Rectal smooth muscle tissue (tissue), 1 donor: Measurements from ENCODE around the gene CEP192.

ENCODE experiments used
- H3K27ac ChIP-seq: one replicate; pipeline ENCODE4 v1.7.0; 2013; ENCODE audit warnings: low read depth, low read length, inconsistent platforms
- H3K27me3 ChIP-seq: one replicate; pipeline ENCODE4 v1.7.0; 2013; ENCODE audit warnings: low read length; ENCODE audit not compliant: control insufficient read depth, insufficient read depth
- H3K36me3 ChIP-seq: one replicate; pipeline ENCODE4 v1.7.0; 2013; ENCODE audit warnings: low read length; ENCODE audit not compliant: control insufficient read depth, insufficient read depth
- H3K4me1 ChIP-seq: one replicate; pipeline ENCODE4 v1.7.0; 2013; ENCODE audit warnings: low read length; ENCODE audit not compliant: control insufficient read depth, insufficient read depth
- H3K4me3 ChIP-seq: one replicate; pipeline ENCODE4 v1.7.0; 2013; ENCODE audit warnings: low read length
- H3K9ac ChIP-seq: one replicate; pipeline ENCODE4 v1.7.0; 2013; ENCODE audit warnings: low read length

Gene CEP192

GRCh38 chr18:13145636-13146190 is 154.6 kb downstream of the CEP192 start:
- no peak overlapping the region for H3K27ac ChIP-seq
- no peaks in the 10 kb centered on the region for H3K36me3 ChIP-seq
- no peak overlapping the region for H3K9ac ChIP-seq
- no peaks in the 10 kb centered on the region for H3K27me3 ChIP-seq
- no peaks in the 10 kb centered on the region for H3K4me1 ChIP-seq
- H3K4me3 ChIP-seq = no peak overlapping the region

DNA sequence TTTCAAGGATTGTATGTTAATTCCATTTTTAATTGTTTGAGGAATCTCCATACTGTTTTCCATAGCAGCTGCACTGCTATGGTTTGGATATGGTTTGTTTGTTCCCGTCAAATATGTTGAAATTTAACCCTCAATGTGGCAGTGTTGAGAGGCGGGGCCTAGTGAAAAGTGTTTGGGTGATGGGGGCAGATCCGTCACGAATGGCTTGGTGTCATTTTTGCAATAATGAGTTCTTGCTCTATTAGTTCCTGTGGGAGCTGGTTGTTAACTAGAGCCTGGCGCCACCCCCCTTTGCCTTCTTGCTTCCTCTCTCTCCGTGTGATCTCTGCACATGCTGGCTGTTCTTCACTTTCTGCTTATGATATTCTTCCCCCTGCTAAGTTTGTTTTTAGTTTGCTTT is 156.0 kb downstream of the CEP192 start:
- no peaks in the 10 kb centered on the region for H3K4me1 ChIP-seq
- no peak overlapping the region for H3K27ac ChIP-seq
- no peaks in the 10 kb centered on the region for H3K27me3 ChIP-seq
- H3K4me3 ChIP-seq = no peak overlapping the region
- no peak overlapping the region for H3K9ac ChIP-seq
- no peaks in the 10 kb centered on the region for H3K36me3 ChIP-seq

DNA sequence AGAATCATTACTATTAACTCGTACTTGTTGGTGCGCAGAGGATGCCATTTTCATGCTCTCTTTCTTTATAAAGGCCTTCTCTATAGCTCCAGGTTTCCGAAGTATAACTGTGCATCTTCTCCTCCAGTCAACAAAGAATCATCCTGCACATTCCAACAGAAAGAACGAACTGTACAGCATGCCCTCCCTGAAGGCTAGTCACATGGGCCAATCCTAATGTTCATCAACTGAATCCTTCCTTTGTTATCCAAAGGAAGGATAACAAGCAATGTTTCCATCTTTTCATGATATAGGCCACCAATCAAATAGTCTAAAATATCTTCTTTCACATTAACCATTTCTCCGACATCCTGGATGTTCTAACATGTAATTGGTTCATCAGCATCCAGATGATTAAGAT is 160.5 kb downstream of the CEP192 start:
- no peak overlapping the region for H3K9ac ChIP-seq
- H3K27me3 ChIP-seq = no peaks in the 10 kb centered on the region

GRCh38 chr18:13158428-13158827 is 167.3 kb downstream of the CEP192 start:
- H3K36me3 ChIP-seq = no peaks in the 10 kb centered on the region
- no peak overlapping the region for H3K4me3 ChIP-seq
- no peak overlapping the region for H3K27ac ChIP-seq
- no peak overlapping the region for H3K9ac ChIP-seq
- no peaks in the 10 kb centered on the region for H3K27me3 ChIP-seq
- H3K4me1 ChIP-seq = no peaks in the 10 kb centered on the region

More for the DNA sequence above, 160.5 kb downstream of the CEP192 start:
- Histone ChIP-seq H3K27ac (no peak overlapping the region), H3K4me3 (no peak overlapping the region), H3K4me1 (no peaks in the 10 kb centered on the region), H3K36me3 (no peaks in the 10 kb centered on the region)

DNA sequence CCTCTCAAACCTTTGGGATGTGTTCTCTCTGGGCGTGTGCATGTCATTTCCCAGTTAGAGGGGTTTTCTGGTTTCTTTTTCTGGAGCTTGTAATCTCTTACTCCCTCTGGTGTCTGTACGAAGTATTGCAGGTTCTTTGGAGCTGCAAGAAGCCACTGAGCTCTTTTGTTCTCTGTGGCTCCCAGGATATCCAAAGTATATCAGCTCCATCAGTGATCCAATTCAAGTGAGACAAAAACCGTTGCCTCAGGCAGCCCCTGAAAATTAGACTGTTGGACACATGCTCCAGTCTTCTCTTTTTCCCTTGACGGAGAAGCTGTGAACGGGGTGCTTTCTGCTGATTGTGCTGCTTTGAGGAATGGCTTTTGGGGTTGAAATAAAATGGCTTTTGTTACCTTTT is 168.4 kb downstream of the CEP192 start:
- Histone ChIP-seq H3K36me3 (no peaks in the 10 kb centered on the region), H3K27ac (no peak overlapping the region), H3K4me1 (no peaks in the 10 kb centered on the region), H3K4me3 (no peak overlapping the region), H3K27me3 (no peaks in the 10 kb centered on the region), H3K9ac (no peak overlapping the region)

DNA sequence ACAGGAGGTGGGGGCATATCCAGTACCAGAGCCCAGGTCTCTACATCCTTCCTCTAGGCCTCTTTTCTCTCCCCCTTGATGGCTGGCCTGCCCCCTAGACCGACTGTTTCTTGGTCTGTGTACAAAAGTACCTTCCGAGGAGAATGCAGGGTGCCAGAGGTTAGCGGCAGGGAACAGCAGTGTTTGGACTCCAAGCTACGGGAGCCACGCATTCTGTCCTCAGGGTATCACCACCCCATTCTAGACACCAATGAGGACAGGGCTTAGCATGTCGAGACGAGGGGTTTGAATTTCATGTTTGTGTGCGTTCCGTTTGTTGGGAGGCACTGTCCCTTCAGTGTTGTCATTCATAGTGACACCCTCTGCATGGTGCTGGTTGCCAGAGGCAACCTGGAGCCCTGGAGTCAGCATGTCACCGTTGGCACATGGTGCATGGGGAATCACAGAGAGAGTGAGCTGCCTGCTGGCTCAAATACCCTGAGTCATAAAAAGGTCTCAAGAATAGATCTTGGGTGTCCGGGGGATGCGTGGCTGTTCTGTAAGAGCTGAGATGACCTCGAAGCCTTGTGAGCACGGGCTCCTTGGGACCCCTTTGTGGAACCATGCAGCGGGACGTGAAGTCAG is 170.2 kb downstream of the CEP192 start:
- Histone ChIP-seq H3K4me3 (no peak overlapping the region), H3K4me1 (no peaks in the 10 kb centered on the region), H3K27ac (no peak overlapping the region)

GRCh38 chr18:13163167-13163927 is 172.2 kb downstream of the CEP192 start:
- H3K4me1 ChIP-seq = no peaks in the 10 kb centered on the region
- no peak overlapping the region for H3K4me3 ChIP-seq
- no peaks in the 10 kb centered on the region for H3K36me3 ChIP-seq
- H3K9ac ChIP-seq = no peak overlapping the region
- no peak overlapping the region for H3K27ac ChIP-seq
- no peaks in the 10 kb centered on the region for H3K27me3 ChIP-seq

More for the DNA sequence above, 170.2 kb downstream of the CEP192 start:
- Histone ChIP-seq H3K36me3 (no peaks in the 10 kb centered on the region), H3K27me3 (no peaks in the 10 kb centered on the region), H3K9ac (no peak overlapping the region)

DNA sequence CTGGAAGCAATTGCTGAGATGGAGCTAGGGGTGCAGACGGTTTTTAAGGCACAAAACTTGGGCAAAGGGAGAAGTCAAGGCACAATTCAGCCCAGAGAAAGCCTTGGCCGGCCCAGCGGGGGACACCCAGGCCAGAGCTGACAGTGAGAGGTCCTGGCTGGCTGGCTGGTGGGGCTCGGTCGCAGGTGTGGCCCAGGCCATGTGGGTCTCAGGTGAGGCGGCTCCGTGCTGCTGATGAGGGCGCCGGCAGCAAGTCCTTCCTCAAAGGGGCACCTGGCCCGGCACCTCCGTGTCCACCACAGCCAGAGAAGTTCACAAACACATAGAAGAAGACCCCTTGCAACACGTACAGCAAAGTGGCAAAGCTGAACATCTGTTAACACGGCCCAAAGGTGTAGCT is 173.2 kb downstream of the CEP192 start:
- H3K36me3 ChIP-seq = no peaks in the 10 kb centered on the region
- H3K9ac ChIP-seq = no peak overlapping the region
- no peaks in the 10 kb centered on the region for H3K27me3 ChIP-seq
- H3K4me3 ChIP-seq = no peak overlapping the region
- no peak overlapping the region for H3K27ac ChIP-seq
- no peaks in the 10 kb centered on the region for H3K4me1 ChIP-seq

DNA sequence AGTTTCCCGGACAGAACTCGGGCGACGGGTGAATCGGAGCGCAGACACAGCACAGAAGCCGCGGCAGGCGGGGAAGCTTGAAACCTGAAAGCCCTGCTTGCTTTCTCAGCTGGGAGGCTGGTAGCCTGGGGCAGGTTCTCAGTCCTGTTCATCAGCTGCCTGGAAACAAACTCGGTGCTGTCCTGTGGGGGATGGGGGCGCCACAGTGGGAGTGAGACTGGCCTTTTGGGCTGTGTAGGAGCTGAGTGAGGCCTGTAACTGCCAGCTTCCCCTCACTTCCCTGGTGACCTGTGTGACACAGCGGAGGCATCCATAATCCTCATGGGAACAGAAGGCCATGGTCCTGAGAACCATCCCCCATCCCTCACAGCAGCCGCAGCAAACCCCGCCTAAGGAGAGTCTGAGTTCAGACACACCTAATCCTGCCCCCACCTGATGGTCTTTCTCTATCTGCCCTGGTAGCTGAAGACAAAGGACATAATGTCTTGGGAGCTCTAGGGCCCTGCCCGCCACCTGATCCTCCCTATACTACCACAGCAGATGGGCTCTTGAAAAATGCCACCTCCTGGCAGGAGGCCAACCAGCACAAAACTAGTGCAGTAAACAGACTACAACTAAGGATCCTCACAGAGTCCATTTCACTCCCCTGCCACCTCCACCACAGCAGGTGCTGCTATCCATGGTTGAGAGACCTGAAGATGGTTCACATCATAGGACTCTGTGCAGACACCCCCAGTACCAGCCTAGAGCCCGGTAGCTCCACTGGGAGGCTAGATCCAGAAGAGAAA is 174.7 kb downstream of the CEP192 start:
- Histone ChIP-seq H3K27me3 (no peaks in the 10 kb centered on the region), H3K27ac (no peak overlapping the region), H3K4me3 (no peak overlapping the region), H3K4me1 (no peaks in the 10 kb centered on the region), H3K36me3 (no peaks in the 10 kb centered on the region), H3K9ac (no peak overlapping the region)

GRCh38 chr18:13173578-13174145 is 182.5 kb downstream of the CEP192 start:
- Histone ChIP-seq H3K27me3 (no peaks in the 10 kb centered on the region), H3K9ac (no peak overlapping the region), H3K27ac (no peak overlapping the region), H3K36me3 (no peaks in the 10 kb centered on the region), H3K4me3 (no peak overlapping the region), H3K4me1 (no peaks in the 10 kb centered on the region)
